Measurements from ENCODE around the gene GRIN2A. TPM values are rescaled to one million over a fixed set of nuclear protein-coding genes. Genes with fewer than 3 reads are reported as not detected.

The GRIN2A gene
- total and polyA plus RNA-seq, 2 experiments from 2014 or later: not detected

GRCh38 chr16:10093576-10093975 is 88.7 kb downstream of the GRIN2A start:
- in situ Hi-C loops (cut with MboI): no loop called here
- Histone ChIP-seq H3K9me2 (ENCODE audit: insufficient read depth) (no peaks in the 10 kb centered on the region), H3K27ac (no peak overlapping the region), H3K79me2 (ENCODE audit: insufficient read depth) (no peaks in the 10 kb centered on the region), H2AFZ (no peak overlapping the region), H3K9me3 (ENCODE audit: low read depth) (no peaks in the 10 kb centered on the region), H3F3A (ENCODE audit: insufficient read depth) (no peaks in the 10 kb centered on the region), H3K4me3 (no peak overlapping the region), H3K4me2 (ENCODE audit: unreplicated experiment) (no peak overlapping the region), H3K36me3 (ENCODE audit: low read depth) (no peaks in the 10 kb centered on the region), H3K4me1 (ENCODE audit: insufficient read depth) (no peaks in the 10 kb centered on the region), H3K27me3 (replicated peaks; ENCODE audit: insufficient read depth) (no peaks in the 10 kb centered on the region), H3K9ac (no peak overlapping the region), H4K20me1 (ENCODE audit: insufficient read depth) (no peaks in the 10 kb centered on the region)
- TF ChIP-seq EZH2phosphoT487 (IDR thresholded peaks at IDR 0.05; ENCODE audit: insufficient read depth, low read depth) (no peak), EZH2 (IDR thresholded peaks at IDR 0.05; ENCODE audit: insufficient read depth, poor library complexity, severe bottlenecking) (no peak)
- DNase-seq: no peak
- WGBS, 2 experiments (ENCODE audit: low coverage in 1 of 2, low lambda C conversion rate in 2 of 2, missing lambda C conversion rate in 2 of 2): 21 to 24% methylated on average over 8 of the region's 8 CpGs

GRCh38 chr16:10090816-10091215 is 91.4 kb downstream of the GRIN2A start:
- H3K79me2 ChIP-seq (ENCODE audit: insufficient read depth): no peaks in the 10 kb centered on the region
- TF ChIP-seq EZH2phosphoT487 (IDR thresholded peaks at IDR 0.05; ENCODE audit: insufficient read depth, low read depth): no peak
- no peak for TF ChIP-seq EZH2 (IDR thresholded peaks at IDR 0.05; ENCODE audit: insufficient read depth, poor library complexity, severe bottlenecking)
- no peaks in the 10 kb centered on the region for H3K9me2 ChIP-seq (ENCODE audit: insufficient read depth)
- WGBS, 2 experiments (ENCODE audit: low coverage in 1 of 2, low lambda C conversion rate in 2 of 2, missing lambda C conversion rate in 2 of 2): 21 to 29% methylated on average over 1 of the region's 1 CpG
- H3K4me2 ChIP-seq (ENCODE audit: unreplicated experiment): no peak overlapping the region
- no peaks in the 10 kb centered on the region for H4K20me1 ChIP-seq (ENCODE audit: insufficient read depth)
- in situ Hi-C loops (cut with MboI): no loop called here
- no peaks in the 10 kb centered on the region for H3K36me3 ChIP-seq (ENCODE audit: low read depth)
- H2AFZ ChIP-seq: no peak overlapping the region
- DNase-seq: peak; percentile 4
- no peaks in the 10 kb centered on the region for H3K27me3 ChIP-seq (replicated peaks; ENCODE audit: insufficient read depth)
- H3K4me1 ChIP-seq (ENCODE audit: insufficient read depth): no peaks in the 10 kb centered on the region
- no peak overlapping the region for H3K4me3 ChIP-seq
- no peak overlapping the region for H3K27ac ChIP-seq
- no peak overlapping the region for H3K9ac ChIP-seq
- no peaks in the 10 kb centered on the region for H3F3A ChIP-seq (ENCODE audit: insufficient read depth)
- no peaks in the 10 kb centered on the region for H3K9me3 ChIP-seq (ENCODE audit: low read depth)

- DNase-seq: no peak
Measured at GRCh38 chr16:10088380-10088793, 93.8 kb downstream of the GRIN2A start.

GRCh38 chr16:10087151-10087550 is 95.1 kb downstream of the GRIN2A start:
- in situ Hi-C loops (cut with MboI): no loop called here
- no peaks in the 10 kb centered on the region for H3K79me2 ChIP-seq (ENCODE audit: insufficient read depth)
- 32 to 33% methylated on average over 4 of the region's 4 CpGs for WGBS, 2 experiments (ENCODE audit: low coverage in 1 of 2, low lambda C conversion rate in 2 of 2, missing lambda C conversion rate in 2 of 2)

More at GRCh38 chr16:10088380-10088793, 93.8 kb downstream of the GRIN2A start:
- H3K9me3 ChIP-seq (ENCODE audit: low read depth): no peaks in the 10 kb centered on the region
- no peaks in the 10 kb centered on the region for H3K4me1 ChIP-seq (ENCODE audit: insufficient read depth)
- H3F3A ChIP-seq (ENCODE audit: insufficient read depth): no peaks in the 10 kb centered on the region
- no peak overlapping the region for H2AFZ ChIP-seq
- no peaks in the 10 kb centered on the region for H3K9me2 ChIP-seq (ENCODE audit: insufficient read depth)
- WGBS, 2 experiments (ENCODE audit: low coverage in 1 of 2, low lambda C conversion rate in 2 of 2, missing lambda C conversion rate in 2 of 2): 6 to 7% methylated on average over 7 of the region's 7 CpGs
- no peak overlapping the region for H3K27ac ChIP-seq
- in situ Hi-C loops (cut with MboI): no loop called here
- no peaks in the 10 kb centered on the region for H4K20me1 ChIP-seq (ENCODE audit: insufficient read depth)
- TF ChIP-seq EZH2phosphoT487 (IDR thresholded peaks at IDR 0.05; ENCODE audit: insufficient read depth, low read depth): no peak
- TF ChIP-seq EZH2 (IDR thresholded peaks at IDR 0.05; ENCODE audit: insufficient read depth, poor library complexity, severe bottlenecking): no peak
- H3K27me3 ChIP-seq (replicated peaks; ENCODE audit: insufficient read depth): no peaks in the 10 kb centered on the region
- H3K79me2 ChIP-seq (ENCODE audit: insufficient read depth): no peaks in the 10 kb centered on the region
- no peak overlapping the region for H3K9ac ChIP-seq
- no peaks in the 10 kb centered on the region for H3K36me3 ChIP-seq (ENCODE audit: low read depth)
- H3K4me3 ChIP-seq: no peak overlapping the region
- no peak overlapping the region for H3K4me2 ChIP-seq (ENCODE audit: unreplicated experiment)

GRCh38 chr16:10086620-10087019 is 95.6 kb downstream of the GRIN2A start:
- no peaks in the 10 kb centered on the region for H4K20me1 ChIP-seq (ENCODE audit: insufficient read depth)
- no peak for DNase-seq
- TF ChIP-seq EZH2phosphoT487 (IDR thresholded peaks at IDR 0.05; ENCODE audit: insufficient read depth, low read depth): no peak
- TF ChIP-seq EZH2 (IDR thresholded peaks at IDR 0.05; ENCODE audit: insufficient read depth, poor library complexity, severe bottlenecking): no peak
- H3K36me3 ChIP-seq (ENCODE audit: low read depth): no peaks in the 10 kb centered on the region
- no peak overlapping the region for H2AFZ ChIP-seq
- no peak overlapping the region for H3K9ac ChIP-seq
- no peaks in the 10 kb centered on the region for H3F3A ChIP-seq (ENCODE audit: insufficient read depth)
- no peaks in the 10 kb centered on the region for H3K27me3 ChIP-seq (replicated peaks; ENCODE audit: insufficient read depth)
- no peaks in the 10 kb centered on the region for H3K79me2 ChIP-seq (ENCODE audit: insufficient read depth)
- WGBS, 2 experiments (ENCODE audit: low coverage in 1 of 2, low lambda C conversion rate in 2 of 2, missing lambda C conversion rate in 2 of 2): 7 to 10% methylated on average over 3 of the region's 3 CpGs
- no peaks in the 10 kb centered on the region for H3K9me3 ChIP-seq (ENCODE audit: low read depth)
- in situ Hi-C loops (cut with MboI): no loop called here
- H3K4me1 ChIP-seq (ENCODE audit: insufficient read depth): no peaks in the 10 kb centered on the region
- H3K27ac ChIP-seq: no peak overlapping the region
- H3K9me2 ChIP-seq (ENCODE audit: insufficient read depth): no peaks in the 10 kb centered on the region
- no peak overlapping the region for H3K4me2 ChIP-seq (ENCODE audit: unreplicated experiment)
- no peak overlapping the region for H3K4me3 ChIP-seq

More at GRCh38 chr16:10087151-10087550, 95.1 kb downstream of the GRIN2A start:
- H3K9ac ChIP-seq: no peak overlapping the region
- no peaks in the 10 kb centered on the region for H3K9me3 ChIP-seq (ENCODE audit: low read depth)
- H3K4me1 ChIP-seq (ENCODE audit: insufficient read depth): no peaks in the 10 kb centered on the region
- H2AFZ ChIP-seq: no peak overlapping the region
- DNase-seq: no peak
- no peaks in the 10 kb centered on the region for H4K20me1 ChIP-seq (ENCODE audit: insufficient read depth)
- no peaks in the 10 kb centered on the region for H3K27me3 ChIP-seq (replicated peaks; ENCODE audit: insufficient read depth)
- H3K4me2 ChIP-seq (ENCODE audit: unreplicated experiment): no peak overlapping the region
- H3K9me2 ChIP-seq (ENCODE audit: insufficient read depth): no peaks in the 10 kb centered on the region
- no peak overlapping the region for H3K27ac ChIP-seq
- no peaks in the 10 kb centered on the region for H3F3A ChIP-seq (ENCODE audit: insufficient read depth)
- TF ChIP-seq EZH2 (IDR thresholded peaks at IDR 0.05; ENCODE audit: insufficient read depth, poor library complexity, severe bottlenecking) (no peak), EZH2phosphoT487 (IDR thresholded peaks at IDR 0.05; ENCODE audit: insufficient read depth, low read depth) (no peak)
- no peak overlapping the region for H3K4me3 ChIP-seq
- H3K36me3 ChIP-seq (ENCODE audit: low read depth): no peaks in the 10 kb centered on the region

Data from GM23248 (cell line).